ENCODE data around the gene HAO1. TPM values are rescaled to one million over a fixed set of nuclear protein-coding genes. Genes with fewer than 3 reads are reported as not detected.

Gene HAO1
- total and polyA plus RNA-seq, 2 of the 4 experiments (the other 2 are of a cell fraction), result not detected

- H3K27me3 ChIP-seq (ENCODE audit: control insufficient read depth, insufficient read depth, low read length), result no peaks in the 10 kb centered on the region
Measured at GRCh38 chr20:7841291-7841970, 98.8 kb downstream of the HAO1 start.

More at GRCh38 chr20:7841291-7841970, 98.8 kb downstream of the HAO1 start:
- Histone ChIP-seq H2AK5ac (ENCODE audit: low read depth, low read length) (no peak overlapping the region), H4K91ac (ENCODE audit: insufficient read depth, low read depth, low read length) (no peak overlapping the region), H3K4me2 (ENCODE audit: low read depth, low read length) (no peak overlapping the region; the same call in 1 of the 2 replicates), H3K9me1 (ENCODE audit: insufficient read depth, low read length) (peaks cover 5% of the 10 kb centered on the region; the same call in 1 of the 2 replicates), H3K18ac (ENCODE audit: low read depth, low read length) (peak overlapping the region; percentile 53; the same call in 1 of the 2 replicates), H3K4ac (ENCODE audit: low read depth, low read length) (peak overlapping the region; percentile 62), H4K5ac (ENCODE audit: low read depth, low read length) (no peak overlapping the region), H3K56ac (ENCODE audit: extremely low read depth, insufficient read depth, low read length) (no peak overlapping the region; the same call in 1 of the 2 replicates), H2BK20ac (ENCODE audit: low read depth, low read length) (no peak overlapping the region; the same call in 1 of the 2 replicates), H2BK5ac (ENCODE audit: low read depth, low read length, poor library complexity, severe bottlenecking) (peak overlapping the region; percentile 15), H2BK120ac (ENCODE audit: low read depth, low read length) (peak overlapping the region; percentile 2; the same call in 1 of the 2 replicates), H4K20me1 (ENCODE audit: insufficient read depth, low read length) (0 out of 2 replicates have a peak, but pooled peaks cover 3% of the 10 kb centered on the region), H4K8ac (ENCODE audit: low read depth in 2 of 2, low read length in 2 of 2) (peak overlapping the region; percentile 2 to 59; a peak in 1 of 4 replicates), H3K23ac (ENCODE audit: low read depth, low read length) (peak overlapping the region; percentile 6; the same call in 1 of the 2 replicates), H3K9ac (ENCODE audit: low read depth, low read length) (no peak overlapping the region), H2AFZ (replicated peaks; ENCODE audit: low read length, poor library complexity) (peak overlapping the region; percentile 6), H3K14ac (replicated peaks; ENCODE audit: low read depth, low read length) (peak overlapping the region; percentile 39; the same call in 1 of the 2 replicates), H3K4me1 (ENCODE audit: control insufficient read depth, insufficient read depth, low read length) (peaks cover 4% of the 10 kb centered on the region; the same call in 1 of the 2 replicates), H3K79me1 (ENCODE audit: low read depth in 1 of 2, low read length in 2 of 2) (no peaks in the 10 kb centered on the region), H3K27ac (ENCODE audit: insufficient read depth, low read length) (no peak overlapping the region; the same call in 1 of the 2 replicates), H3K4me3 (ENCODE audit: insufficient read depth, low read depth, low read length) (no peak overlapping the region), H3K9me3 (ENCODE audit: control insufficient read depth, insufficient read depth, low read length) (no peaks in the 10 kb centered on the region), H2AK9ac (replicated peaks; ENCODE audit: low read depth, low read length, poor library complexity) (peak overlapping the region; percentile 1), H2BK15ac (ENCODE audit: low read depth, low read length) (peak overlapping the region; percentile 51; the same call in 1 of the 3 replicates), H3K36me3 (ENCODE audit: control insufficient read depth, insufficient read depth, low read length) (no peaks in the 10 kb centered on the region)
- WGBS, 2 experiments (ENCODE audit: extremely low coverage in 2 of 2, insufficient read length in 1 of 2), result no CpG with 5 or more reads among the region's 2 CpGs
- POLR2A ChIA-PET (ENCODE audit: unreplicated experiment), result no interaction called here
- in situ Hi-C loops (cut with MboI; ENCODE audit: low sequenced_read_pairs) (no loop called here), dilution Hi-C loops (cut with HindIII; ENCODE audit: low sequenced_read_pairs, unreplicated experiment) (no loop called here), intact Hi-C loops (cut with micrococcal nuclease) (no loop called here)
- ATAC-seq (ENCODE audit: low read depth) (peak; percentile 44), DNase-seq (peak; percentile 73)
- CTCF ChIA-PET, result interaction anchor here (0.6 to 0.8 kb wide), 3 partner anchors 17 to 1308 kb away, joined by 3 to 7 read pairs (median 4); no protein-coding TSS in a partner anchor
- no peak for TF ChIP-seq MAZ (IDR thresholded peaks at IDR 0.05; ENCODE audit: borderline replicate concordance, low read depth, low read length)
- TF ChIP-seq BHLHE40 (IDR thresholded peaks at IDR 0.05; ENCODE audit: low read depth, low read length), result no peak
- no peak for TF ChIP-seq ELK1 (IDR thresholded peaks at IDR 0.05; ENCODE audit: borderline replicate concordance, low read depth, low read length)
- TF ChIP-seq MAFK (IDR thresholded peaks at IDR 0.05; ENCODE audit: low read depth, low read length), result no peak
- TF ChIP-seq, protein P1, sequence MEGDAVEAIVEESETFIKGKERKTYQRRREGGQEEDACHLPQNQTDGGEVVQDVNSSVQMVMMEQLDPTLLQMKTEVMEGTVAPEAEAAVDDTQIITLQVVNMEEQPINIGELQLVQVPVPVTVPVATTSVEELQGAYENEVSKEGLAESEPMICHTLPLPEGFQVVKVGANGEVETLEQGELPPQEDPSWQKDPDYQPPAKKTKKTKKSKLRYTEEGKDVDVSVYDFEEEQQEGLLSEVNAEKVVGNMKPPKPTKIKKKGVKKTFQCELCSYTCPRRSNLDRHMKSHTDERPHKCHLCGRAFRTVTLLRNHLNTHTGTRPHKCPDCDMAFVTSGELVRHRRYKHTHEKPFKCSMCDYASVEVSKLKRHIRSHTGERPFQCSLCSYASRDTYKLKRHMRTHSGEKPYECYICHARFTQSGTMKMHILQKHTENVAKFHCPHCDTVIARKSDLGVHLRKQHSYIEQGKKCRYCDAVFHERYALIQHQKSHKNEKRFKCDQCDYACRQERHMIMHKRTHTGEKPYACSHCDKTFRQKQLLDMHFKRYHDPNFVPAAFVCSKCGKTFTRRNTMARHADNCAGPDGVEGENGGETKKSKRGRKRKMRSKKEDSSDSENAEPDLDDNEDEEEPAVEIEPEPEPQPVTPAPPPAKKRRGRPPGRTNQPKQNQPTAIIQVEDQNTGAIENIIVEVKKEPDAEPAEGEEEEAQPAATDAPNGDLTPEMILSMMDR (conservative IDR thresholded peaks at IDR 0.05; ENCODE audit: low read depth, low read length), result no peak
- no peak for TF ChIP-seq SMC3 (IDR thresholded peaks at IDR 0.05; ENCODE audit: low read depth, low read length)
- no TSS peak for BruUV-seq (replicated peaks)

Data from IMR-90 (cell line).